ENCODE results near the gene NAPA.

Gene NAPA

GRCh38 chr19:47464675-47465419 is 50.0 kb downstream of the NAPA start:
- Histone ChIP-seq H3K9ac (ENCODE audit: low read depth, low read length) (no peak overlapping the region), H3K27me3 (ENCODE audit: control insufficient read depth, insufficient read depth, low read length) (peaks cover 69% of the 10 kb centered on the region), H3K9me3 (replicated peaks; ENCODE audit: low read length) (no peaks in the 10 kb centered on the region), H3K36me3 (ENCODE audit: insufficient read depth, low read length) (no peaks in the 10 kb centered on the region), H3K4me3 (ENCODE audit: low read length) (no peak overlapping the region), H3K4me1 (ENCODE audit: control insufficient read depth, insufficient read depth, low read length) (no peaks in the 10 kb centered on the region), H3K4me2 (ENCODE audit: low read length) (no peak overlapping the region)

DNA sequence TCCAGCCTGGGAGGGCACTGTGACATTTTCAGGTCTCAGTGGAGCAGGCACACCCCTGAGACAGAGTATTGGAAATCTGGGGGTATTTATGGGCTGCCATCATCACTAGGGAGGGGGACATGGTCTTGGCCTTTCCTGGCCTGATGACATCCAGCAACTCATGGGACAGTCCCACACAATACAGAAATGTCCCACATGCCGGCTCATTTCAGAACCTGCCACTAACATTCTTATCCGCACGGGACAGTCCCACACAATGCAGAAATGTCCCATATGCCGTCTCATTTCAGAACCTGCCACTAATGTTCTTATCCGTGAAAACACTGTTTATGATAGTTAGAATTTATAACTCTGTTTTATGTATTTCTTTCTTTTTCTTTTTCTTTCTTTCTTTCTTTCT is 53.0 kb downstream of the NAPA start:
- peaks cover 68% of the 10 kb centered on the region for H3K27me3 ChIP-seq (ENCODE audit: control insufficient read depth, insufficient read depth, low read length)
- no peak overlapping the region for H3K4me3 ChIP-seq (ENCODE audit: low read length)
- H3K9me3 ChIP-seq (replicated peaks; ENCODE audit: low read length), result peaks cover 2% of the 10 kb centered on the region
- no peak overlapping the region for H3K9ac ChIP-seq (ENCODE audit: low read depth, low read length)
- H3K36me3 ChIP-seq (ENCODE audit: insufficient read depth, low read length), result no peaks in the 10 kb centered on the region
- H3K4me1 ChIP-seq (ENCODE audit: control insufficient read depth, insufficient read depth, low read length), result no peaks in the 10 kb centered on the region
- H3K4me2 ChIP-seq (ENCODE audit: low read length), result no peak overlapping the region

DNA sequence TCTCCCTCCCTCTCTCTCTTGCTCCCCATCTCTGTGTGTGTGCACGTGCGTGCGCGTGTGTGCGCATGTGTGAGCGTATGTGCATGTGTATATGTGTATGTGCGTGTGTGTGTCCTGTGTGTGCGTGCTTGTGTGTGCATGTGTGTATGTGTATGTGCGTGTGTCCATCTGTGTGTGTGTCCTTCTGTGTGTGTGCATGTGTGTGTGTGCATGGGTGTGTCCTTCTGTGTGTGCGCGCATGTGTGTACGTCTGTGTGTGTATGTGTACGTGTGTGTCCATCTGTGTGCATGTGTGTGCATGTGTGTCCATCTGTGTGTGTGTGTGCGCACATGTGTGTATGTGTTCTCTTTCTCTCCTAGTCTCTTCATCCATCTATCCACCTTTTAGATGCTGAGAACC is 55.4 kb downstream of the NAPA start:
- Histone ChIP-seq H3K4me2 (ENCODE audit: low read length) (no peak overlapping the region), H3K9ac (ENCODE audit: low read depth, low read length) (no peak overlapping the region), H3K36me3 (ENCODE audit: insufficient read depth, low read length) (no peaks in the 10 kb centered on the region), H3K4me1 (ENCODE audit: control insufficient read depth, insufficient read depth, low read length) (no peaks in the 10 kb centered on the region), H3K4me3 (ENCODE audit: low read length) (no peak overlapping the region), H3K9me3 (replicated peaks; ENCODE audit: low read length) (peaks cover 21% of the 10 kb centered on the region), H3K27me3 (ENCODE audit: control insufficient read depth, insufficient read depth, low read length) (peaks cover 73% of the 10 kb centered on the region)

GRCh38 chr19:47458672-47459071 is 56.2 kb downstream of the NAPA start:
- Histone ChIP-seq H3K4me3 (ENCODE audit: low read length) (no peak overlapping the region), H3K9me3 (replicated peaks; ENCODE audit: low read length) (peaks cover 21% of the 10 kb centered on the region), H3K36me3 (ENCODE audit: insufficient read depth, low read length) (no peaks in the 10 kb centered on the region), H3K4me2 (ENCODE audit: low read length) (no peak overlapping the region), H3K27me3 (ENCODE audit: control insufficient read depth, insufficient read depth, low read length) (peaks cover 69% of the 10 kb centered on the region), H3K9ac (ENCODE audit: low read depth, low read length) (no peak overlapping the region), H3K4me1 (ENCODE audit: control insufficient read depth, insufficient read depth, low read length) (no peaks in the 10 kb centered on the region)

- H3K36me3 ChIP-seq (ENCODE audit: insufficient read depth, low read length), result no peaks in the 10 kb centered on the region
- no peaks in the 10 kb centered on the region for H3K4me1 ChIP-seq (ENCODE audit: control insufficient read depth, insufficient read depth, low read length)
- peaks cover 21% of the 10 kb centered on the region for H3K9me3 ChIP-seq (replicated peaks; ENCODE audit: low read length)
- no peak overlapping the region for H3K9ac ChIP-seq (ENCODE audit: low read depth, low read length)
- H3K4me3 ChIP-seq (ENCODE audit: low read length), result no peak overlapping the region
- peaks cover 74% of the 10 kb centered on the region for H3K27me3 ChIP-seq (ENCODE audit: control insufficient read depth, insufficient read depth, low read length)
- peak overlapping the region; percentile 37 for H3K4me2 ChIP-seq (ENCODE audit: low read length)
These were observed 58.0 kb downstream of the NAPA start for GRCh38 chr19:47456721-47457474.

DNA sequence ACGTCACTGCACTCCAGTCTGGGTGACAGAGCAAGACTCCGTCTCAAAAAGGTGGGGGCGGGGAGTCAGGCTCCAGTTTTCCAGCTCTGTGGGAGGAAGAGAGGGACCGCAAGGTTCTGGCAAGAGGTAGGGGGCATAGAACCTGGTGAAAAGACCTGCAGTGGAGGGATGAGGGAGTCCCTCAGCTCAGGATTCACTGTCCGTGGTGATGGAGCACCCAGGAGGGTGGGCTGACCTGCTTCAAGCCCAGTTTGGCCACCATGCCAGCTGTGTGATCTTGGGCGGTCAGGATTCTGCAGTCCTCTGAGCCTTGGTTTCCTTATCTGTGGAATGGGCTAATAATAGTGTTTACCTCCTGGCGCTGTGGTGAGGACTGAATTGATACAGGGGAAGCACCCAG is 64.4 kb downstream of the NAPA start:
- peaks cover 9% of the 10 kb centered on the region for H3K4me1 ChIP-seq (ENCODE audit: control insufficient read depth, insufficient read depth, low read length)
- H3K9me3 ChIP-seq (replicated peaks; ENCODE audit: low read length), result peaks cover 5% of the 10 kb centered on the region
- H3K27me3 ChIP-seq (ENCODE audit: control insufficient read depth, insufficient read depth, low read length), result peaks cover 73% of the 10 kb centered on the region
- H3K4me3 ChIP-seq (ENCODE audit: low read length), result no peak overlapping the region
- H3K36me3 ChIP-seq (ENCODE audit: insufficient read depth, low read length), result no peaks in the 10 kb centered on the region
- H3K9ac ChIP-seq (ENCODE audit: low read depth, low read length), result no peak overlapping the region
- H3K4me2 ChIP-seq (ENCODE audit: low read length), result no peak overlapping the region

DNA sequence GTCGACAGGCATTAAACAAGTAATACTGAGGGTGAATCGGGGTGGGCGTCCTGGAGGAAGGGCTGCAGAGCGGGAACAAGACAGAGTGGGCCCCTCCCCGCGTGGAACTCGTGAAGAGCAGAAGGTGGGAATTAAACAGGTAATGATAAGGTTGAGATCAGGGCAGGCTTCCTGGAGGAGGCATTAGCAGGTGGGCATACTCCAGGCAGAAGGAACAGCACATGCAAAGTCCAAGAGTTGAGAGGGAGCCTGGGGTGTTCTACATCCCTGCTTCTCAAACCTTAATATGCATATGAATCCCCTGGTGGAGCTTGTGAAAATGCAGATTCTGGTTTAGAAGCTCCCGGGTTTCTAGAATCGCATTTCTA is 66.5 kb downstream of the NAPA start:
- Histone ChIP-seq H3K9ac (ENCODE audit: low read depth, low read length) (no peak overlapping the region), H3K4me2 (ENCODE audit: low read length) (no peak overlapping the region), H3K27me3 (ENCODE audit: control insufficient read depth, insufficient read depth, low read length) (peaks cover 79% of the 10 kb centered on the region), H3K36me3 (ENCODE audit: insufficient read depth, low read length) (no peaks in the 10 kb centered on the region), H3K4me3 (ENCODE audit: low read length) (no peak overlapping the region), H3K9me3 (replicated peaks; ENCODE audit: low read length) (no peaks in the 10 kb centered on the region), H3K4me1 (ENCODE audit: control insufficient read depth, insufficient read depth, low read length) (peaks cover 9% of the 10 kb centered on the region)

DNA sequence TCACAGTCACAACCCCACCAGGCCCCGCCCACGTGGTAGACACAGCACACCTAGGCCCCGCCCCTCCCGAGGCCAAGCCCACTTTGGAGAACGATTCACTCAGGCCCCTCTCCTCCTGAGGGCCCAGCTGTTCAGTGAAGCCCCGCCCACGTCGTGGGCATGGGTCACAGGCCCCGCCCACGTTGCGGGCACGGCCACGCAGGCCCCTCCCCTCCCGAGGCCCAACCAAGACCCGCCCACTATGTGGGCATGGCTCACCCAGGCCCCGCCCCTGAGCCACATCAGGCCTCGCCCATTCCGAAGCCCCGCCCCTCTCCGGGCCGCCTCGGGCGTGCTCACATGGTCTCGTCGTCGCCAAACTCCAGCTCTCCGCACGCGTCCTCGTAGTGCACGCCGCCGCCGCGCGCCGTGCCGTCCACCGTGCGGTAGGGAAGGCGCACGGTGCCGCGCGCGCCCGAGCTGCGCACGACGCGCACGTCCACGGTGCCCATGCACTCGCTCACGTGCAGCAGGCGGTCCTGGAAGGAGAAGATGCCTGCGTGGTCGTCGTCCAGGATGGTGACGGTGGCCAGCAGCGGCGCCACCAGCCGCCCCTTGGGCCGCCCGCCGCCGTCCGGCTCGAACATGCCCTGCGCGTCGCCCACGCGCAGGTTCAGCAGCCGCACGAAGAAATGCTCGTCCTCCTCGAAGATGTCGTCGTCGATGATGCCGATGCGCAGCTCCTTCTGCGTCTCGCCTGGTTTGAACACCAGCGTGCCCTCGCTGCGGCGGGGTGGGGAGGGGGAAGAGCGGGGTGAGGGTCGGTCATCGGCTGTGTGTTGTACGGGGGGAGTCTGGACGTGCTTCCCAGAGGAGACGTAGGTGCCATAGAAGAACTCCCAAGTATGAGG is 67.1 kb downstream of the NAPA start:
- H3K4me1 ChIP-seq (ENCODE audit: control insufficient read depth, insufficient read depth, low read length), result peaks cover 9% of the 10 kb centered on the region
- peak overlapping the region; percentile 59 for H3K4me2 ChIP-seq (ENCODE audit: low read length)
- no peaks in the 10 kb centered on the region for H3K9me3 ChIP-seq (replicated peaks; ENCODE audit: low read length)
- H3K36me3 ChIP-seq (ENCODE audit: insufficient read depth, low read length), result no peaks in the 10 kb centered on the region
- H3K9ac ChIP-seq (ENCODE audit: low read depth, low read length), result no peak overlapping the region
- no peak overlapping the region for H3K4me3 ChIP-seq (ENCODE audit: low read length)
- peaks cover 79% of the 10 kb centered on the region for H3K27me3 ChIP-seq (ENCODE audit: control insufficient read depth, insufficient read depth, low read length)

DNA sequence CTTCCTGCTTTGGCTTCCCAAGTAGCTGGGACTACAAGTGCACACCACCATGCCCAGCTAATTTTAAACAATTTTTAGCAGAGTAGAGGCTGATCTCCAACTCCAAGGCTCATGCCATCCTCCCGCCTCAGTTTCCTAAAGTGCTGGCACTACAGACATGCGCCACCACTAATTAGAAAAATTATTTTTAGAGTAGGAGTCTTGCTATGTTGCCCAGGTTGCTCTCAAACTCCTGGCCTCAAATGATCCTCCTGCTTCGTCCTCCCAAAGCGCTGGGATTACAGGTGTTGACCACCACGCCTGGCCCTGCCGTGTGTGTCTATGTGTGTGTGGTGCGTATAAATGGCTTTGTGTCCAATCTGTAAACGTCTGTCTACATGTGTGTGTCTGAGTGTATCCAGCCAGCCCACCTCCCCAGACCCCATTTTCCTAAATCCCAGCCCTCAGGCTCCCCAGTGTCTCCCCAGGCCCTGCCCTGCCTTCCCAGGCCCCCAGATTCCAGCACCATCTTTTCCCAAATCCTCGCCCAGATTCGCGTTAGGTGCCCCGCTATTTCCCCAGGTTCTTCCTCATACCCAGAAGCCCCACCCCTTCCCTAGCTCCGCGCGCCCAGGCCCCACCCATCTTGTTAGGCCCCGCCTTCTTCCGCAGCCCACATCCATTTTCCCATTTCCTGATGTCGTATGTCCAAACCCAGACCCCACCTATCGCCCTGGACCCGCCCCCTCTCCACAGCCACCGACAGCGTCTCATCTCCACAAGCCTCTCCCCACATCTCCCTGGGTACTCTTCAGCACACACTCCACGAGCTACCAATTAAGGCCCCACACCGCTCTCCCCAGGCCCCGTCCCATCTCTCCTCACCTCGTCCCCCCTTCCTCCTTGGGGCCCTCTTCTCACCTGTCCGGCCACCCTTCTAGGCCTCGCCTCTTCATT is 68.1 kb downstream of the NAPA start:
- H3K27me3 ChIP-seq (ENCODE audit: control insufficient read depth, insufficient read depth, low read length), result peaks cover 83% of the 10 kb centered on the region
- H3K4me3 ChIP-seq (ENCODE audit: low read length), result no peak overlapping the region
- H3K4me1 ChIP-seq (ENCODE audit: control insufficient read depth, insufficient read depth, low read length), result peaks cover 9% of the 10 kb centered on the region
- no peaks in the 10 kb centered on the region for H3K9me3 ChIP-seq (replicated peaks; ENCODE audit: low read length)
- H3K36me3 ChIP-seq (ENCODE audit: insufficient read depth, low read length), result no peaks in the 10 kb centered on the region
- no peak overlapping the region for H3K9ac ChIP-seq (ENCODE audit: low read depth, low read length)
- peak overlapping the region; percentile 15 for H3K4me2 ChIP-seq (ENCODE audit: low read length)

DNA sequence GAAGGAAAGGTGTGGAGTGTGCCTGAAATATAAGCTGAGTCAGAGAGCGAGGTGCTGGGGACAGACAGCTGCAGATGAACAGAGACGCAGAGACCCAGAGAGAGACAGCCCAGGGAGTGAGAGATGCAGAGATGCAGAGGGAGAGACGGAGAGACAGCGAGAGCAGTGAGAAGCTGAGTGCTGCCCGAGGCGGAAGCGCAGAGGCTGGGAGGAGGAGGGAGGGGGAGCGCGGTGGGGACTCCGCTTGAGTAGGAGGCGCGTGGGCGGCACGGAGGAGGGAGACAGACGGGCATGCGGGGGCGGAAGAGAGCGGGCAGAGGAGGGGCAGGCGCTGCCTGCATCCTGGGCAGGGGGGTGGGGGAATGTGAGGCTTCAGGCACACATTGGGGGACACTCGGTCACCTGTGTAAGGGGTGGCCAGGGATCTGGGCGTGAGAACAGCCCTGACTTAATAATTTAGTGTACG is 68.9 kb downstream of the NAPA start:
- H3K4me3 ChIP-seq (ENCODE audit: low read length), result no peak overlapping the region
- no peaks in the 10 kb centered on the region for H3K36me3 ChIP-seq (ENCODE audit: insufficient read depth, low read length)

More for the DNA sequence above, 68.9 kb downstream of the NAPA start:
- H3K4me2 ChIP-seq (ENCODE audit: low read length), result peak overlapping the region; percentile 38
- peaks cover 81% of the 10 kb centered on the region for H3K27me3 ChIP-seq (ENCODE audit: control insufficient read depth, insufficient read depth, low read length)
- no peaks in the 10 kb centered on the region for H3K9me3 ChIP-seq (replicated peaks; ENCODE audit: low read length)
- peaks cover 9% of the 10 kb centered on the region for H3K4me1 ChIP-seq (ENCODE audit: control insufficient read depth, insufficient read depth, low read length)
- no peak overlapping the region for H3K9ac ChIP-seq (ENCODE audit: low read depth, low read length)

All from skeletal muscle satellite cell (primary cell).